OCI-LY3 (cell line): ENCODE measurements around the gene SCD5.

ENCODE experiments used
- EZH2phosphoT487 ChIP-seq: fragments of 200-600 bp; shearing (Covaris generic); IDR thresholded peaks from 2 replicates; pipeline ENCODE4 v1.6.1; 2018; ENCODE audit warnings: antibody characterized with exemption, mixed run types, low read depth
- TF ChIP-seq, protein P1 (sequence below): fragments of 200-600, 300-600 bp; sonication (generic); IDR thresholded peaks from 2 replicates; pipeline ENCODE4 v1.5.1; 2014; ENCODE audit warnings: antibody characterized with exemption, low read length, low read depth

DNA sequence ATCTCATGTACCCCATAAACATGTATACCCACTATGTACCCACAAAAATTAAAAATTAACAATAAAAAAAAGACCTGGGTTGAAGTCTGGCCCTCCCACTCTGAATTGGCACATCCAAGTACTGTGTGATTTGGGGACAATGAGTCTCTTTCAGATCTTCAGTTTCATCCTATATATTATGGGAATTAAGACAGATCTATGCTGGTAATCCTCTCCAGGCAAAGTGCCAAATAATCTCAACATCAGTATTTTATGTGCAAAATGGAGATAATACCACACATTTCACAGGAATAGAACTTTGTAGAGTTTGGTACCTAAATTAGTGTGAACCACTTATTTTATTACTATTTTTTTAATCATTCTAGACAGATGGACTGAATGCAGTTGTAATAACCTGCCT lies 11.0 kb upstream of the SCD5 start:
- TF ChIP-seq, protein P1, sequence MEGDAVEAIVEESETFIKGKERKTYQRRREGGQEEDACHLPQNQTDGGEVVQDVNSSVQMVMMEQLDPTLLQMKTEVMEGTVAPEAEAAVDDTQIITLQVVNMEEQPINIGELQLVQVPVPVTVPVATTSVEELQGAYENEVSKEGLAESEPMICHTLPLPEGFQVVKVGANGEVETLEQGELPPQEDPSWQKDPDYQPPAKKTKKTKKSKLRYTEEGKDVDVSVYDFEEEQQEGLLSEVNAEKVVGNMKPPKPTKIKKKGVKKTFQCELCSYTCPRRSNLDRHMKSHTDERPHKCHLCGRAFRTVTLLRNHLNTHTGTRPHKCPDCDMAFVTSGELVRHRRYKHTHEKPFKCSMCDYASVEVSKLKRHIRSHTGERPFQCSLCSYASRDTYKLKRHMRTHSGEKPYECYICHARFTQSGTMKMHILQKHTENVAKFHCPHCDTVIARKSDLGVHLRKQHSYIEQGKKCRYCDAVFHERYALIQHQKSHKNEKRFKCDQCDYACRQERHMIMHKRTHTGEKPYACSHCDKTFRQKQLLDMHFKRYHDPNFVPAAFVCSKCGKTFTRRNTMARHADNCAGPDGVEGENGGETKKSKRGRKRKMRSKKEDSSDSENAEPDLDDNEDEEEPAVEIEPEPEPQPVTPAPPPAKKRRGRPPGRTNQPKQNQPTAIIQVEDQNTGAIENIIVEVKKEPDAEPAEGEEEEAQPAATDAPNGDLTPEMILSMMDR, result no peak
- TF ChIP-seq EZH2phosphoT487, result no peak
